Retinal pigment epithelial cell (primary cell): ENCODE data around the gene AIF1L.

ENCODE experiments used
- DNase-seq: peaks from one replicate; pipeline ENCODE4 v3.0.0-alpha.2; 2010; ENCODE audit warnings: low read depth
- H3K4me3 ChIP-seq: 2 replicates; pipeline ENCODE4 v1.5.1; 2011; ENCODE audit warnings: mild to moderate bottlenecking, low read length, control low read depth, moderate library complexity
- TF ChIP-seq, protein P1 (sequence below): conservative IDR thresholded peaks from 2 replicates; pipeline ENCODE4 v1.5.1; 2011; ENCODE audit warnings: low read depth, low read length, control low read depth, inconsistent platforms

The AIF1L gene

DNA sequence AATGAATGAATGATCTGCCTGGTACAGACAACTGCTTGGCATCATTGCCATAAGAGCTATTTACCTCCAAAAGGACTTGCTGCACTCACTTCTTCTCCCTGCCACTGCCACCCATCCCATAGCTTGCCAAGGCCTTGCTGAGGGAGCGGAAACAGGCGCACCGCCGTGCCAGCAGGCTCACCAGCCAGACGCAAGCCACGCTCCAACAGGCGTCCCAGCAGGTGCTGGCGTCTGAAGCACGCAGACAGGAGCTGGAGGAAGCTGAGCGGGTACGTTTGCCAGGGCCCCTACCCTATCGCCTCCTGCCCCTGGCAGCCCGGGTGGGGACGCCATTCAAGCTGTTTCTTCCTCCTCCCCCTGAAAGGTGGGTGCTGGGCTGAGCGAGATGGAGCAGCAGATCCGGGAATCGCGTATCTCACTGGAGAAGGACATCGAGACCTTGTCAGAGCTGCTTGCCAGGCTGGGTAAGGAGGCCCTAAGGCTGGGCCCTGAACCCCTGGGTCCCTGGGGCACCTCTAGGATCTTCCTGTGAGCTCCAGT is 8.9 kb upstream of the AIF1L start:
- DNase-seq, result no peak
- TF ChIP-seq, protein P1, sequence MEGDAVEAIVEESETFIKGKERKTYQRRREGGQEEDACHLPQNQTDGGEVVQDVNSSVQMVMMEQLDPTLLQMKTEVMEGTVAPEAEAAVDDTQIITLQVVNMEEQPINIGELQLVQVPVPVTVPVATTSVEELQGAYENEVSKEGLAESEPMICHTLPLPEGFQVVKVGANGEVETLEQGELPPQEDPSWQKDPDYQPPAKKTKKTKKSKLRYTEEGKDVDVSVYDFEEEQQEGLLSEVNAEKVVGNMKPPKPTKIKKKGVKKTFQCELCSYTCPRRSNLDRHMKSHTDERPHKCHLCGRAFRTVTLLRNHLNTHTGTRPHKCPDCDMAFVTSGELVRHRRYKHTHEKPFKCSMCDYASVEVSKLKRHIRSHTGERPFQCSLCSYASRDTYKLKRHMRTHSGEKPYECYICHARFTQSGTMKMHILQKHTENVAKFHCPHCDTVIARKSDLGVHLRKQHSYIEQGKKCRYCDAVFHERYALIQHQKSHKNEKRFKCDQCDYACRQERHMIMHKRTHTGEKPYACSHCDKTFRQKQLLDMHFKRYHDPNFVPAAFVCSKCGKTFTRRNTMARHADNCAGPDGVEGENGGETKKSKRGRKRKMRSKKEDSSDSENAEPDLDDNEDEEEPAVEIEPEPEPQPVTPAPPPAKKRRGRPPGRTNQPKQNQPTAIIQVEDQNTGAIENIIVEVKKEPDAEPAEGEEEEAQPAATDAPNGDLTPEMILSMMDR, result no peak
- H3K4me3 ChIP-seq, result no peak overlapping the region

DNA sequence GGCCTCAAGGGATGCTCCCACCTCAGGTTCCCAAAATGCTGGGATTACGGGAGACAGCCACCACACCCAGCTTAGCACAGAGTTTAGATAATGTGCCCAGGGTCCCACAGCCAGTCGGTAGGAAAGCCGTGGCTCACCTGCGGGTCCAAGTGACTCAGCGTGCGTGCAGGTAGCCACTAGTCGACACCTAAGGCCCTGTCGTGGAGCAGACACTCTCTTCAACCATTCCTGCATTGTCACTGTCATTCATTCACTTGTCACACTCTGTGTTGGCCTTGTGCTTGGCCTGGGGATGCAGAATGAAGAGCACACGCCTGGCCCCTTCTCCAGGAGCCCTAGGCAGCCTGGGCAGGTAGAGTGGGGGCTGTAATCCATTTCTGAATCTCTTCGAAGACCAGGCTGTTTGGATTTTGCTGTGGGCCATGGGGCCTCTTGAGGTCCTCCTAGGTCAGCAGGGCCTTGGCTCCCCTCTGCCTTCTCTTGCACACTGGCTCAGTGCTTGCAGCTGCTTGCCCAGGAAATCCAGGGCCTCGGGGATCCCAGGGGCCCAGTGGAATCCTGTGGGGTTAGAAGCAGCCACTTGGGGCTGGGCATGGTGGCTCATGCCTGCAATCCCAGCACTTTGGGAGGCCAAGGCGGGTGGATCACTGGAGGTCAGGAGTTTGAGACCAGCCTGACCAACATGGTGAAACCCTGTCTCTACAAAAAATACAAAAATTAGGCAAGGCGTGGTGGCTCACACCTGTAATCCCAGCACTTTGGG is 6.1 kb upstream of the AIF1L start:
- TF ChIP-seq, protein P1, result no peak
- DNase-seq, result no peak
- H3K4me3 ChIP-seq, result no peak overlapping the region

DNA sequence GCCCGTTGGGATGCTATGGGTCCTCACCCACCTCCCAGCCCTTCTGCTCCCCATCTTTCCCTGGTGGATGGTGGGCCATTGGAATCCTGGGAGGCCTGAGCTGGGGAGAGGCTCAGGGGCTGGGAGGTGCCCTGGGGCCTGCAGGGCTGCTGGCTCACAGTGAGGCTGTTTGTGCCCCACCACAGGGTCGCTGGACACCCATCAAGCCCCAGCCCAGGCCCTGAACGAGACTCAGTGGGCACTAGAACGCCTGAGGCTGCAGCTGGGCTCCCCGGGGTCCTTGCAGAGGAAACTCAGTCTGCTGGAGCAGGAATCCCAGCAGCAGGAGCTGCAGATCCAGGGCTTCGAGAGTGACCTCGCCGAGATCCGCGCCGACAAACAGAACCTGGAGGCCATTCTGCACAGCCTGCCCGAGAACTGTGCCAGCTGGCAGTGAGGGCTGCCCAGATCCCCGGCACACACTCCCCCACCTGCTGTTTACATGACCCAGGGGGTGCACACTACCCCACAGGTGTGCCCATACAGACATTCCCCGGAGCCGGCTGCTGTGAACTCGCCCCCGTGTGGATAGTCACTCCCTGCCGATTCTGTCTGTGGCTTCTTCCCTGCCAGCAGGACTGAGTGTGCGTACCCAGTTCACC is 4.9 kb upstream of the AIF1L start:
- no peak for DNase-seq
- H3K4me3 ChIP-seq, result no peak overlapping the region
- TF ChIP-seq, protein P1, result no peak

DNA sequence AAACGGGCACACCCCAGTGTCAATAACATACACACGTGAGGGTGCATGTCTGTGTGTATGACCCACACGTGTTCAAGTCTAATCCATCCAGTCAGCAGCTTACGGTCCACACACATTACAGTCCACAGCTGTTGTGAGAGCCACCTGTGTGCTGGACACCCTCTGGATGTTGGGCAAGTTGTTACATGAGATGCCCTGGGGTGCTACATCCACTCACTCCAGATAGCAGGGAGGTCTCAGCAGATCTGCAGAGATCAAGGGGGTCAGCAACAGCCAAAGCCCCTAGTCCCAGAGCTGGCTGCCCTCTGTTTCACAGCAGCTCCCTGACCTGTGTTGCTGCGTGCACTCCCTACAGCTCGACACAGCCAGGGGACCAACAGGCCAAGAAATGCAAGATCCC is 4.3 kb upstream of the AIF1L start:
- H3K4me3 ChIP-seq, result no peak overlapping the region
- TF ChIP-seq, protein P1, result no peak
- no peak for DNase-seq

DNA sequence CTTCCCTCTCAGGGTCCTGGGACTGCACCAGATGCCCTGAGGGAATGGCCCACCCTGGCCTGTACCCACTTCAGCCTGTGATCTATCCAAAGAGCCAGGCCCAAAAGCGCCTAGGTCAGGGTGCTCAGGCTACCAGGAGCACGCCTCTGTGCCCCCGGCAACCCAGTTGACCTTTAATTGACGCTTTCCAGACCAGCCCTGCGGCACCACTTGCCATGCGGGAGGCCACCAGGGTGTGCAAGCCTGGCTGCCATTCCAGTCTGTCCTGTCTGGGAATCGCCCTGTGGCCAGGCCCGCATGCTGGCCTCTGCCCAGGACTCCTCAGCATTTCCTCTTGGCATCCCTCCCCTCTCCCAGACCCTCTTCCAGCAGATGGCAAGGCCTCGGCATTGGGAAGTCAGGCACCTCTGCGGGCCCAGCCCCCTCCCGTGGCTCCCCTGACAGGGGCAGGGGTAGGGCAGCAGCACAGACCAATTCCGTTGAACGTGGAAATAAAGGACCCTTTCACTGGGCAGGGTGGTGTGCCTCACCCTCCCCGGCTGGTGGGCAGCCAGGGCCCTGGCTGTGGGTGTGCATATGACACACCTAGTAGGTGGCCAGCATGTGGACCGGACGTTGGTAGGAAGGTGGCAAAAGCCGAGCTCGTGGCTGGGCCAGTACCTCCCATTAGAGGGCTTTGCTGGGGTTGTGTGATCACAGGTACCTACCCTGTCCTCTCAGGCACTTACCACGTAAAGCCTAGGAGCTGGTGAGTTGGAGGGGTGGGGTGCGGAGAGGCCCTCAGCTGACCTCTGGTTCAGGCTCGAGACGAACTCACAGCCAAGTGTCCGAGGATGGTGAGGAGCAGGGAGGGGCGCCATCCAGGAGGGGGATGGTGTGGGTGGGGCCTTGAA is 3.5 kb upstream of the AIF1L start:
- TF ChIP-seq, protein P1, result no peak
- no peak for DNase-seq
- H3K4me3 ChIP-seq, result no peak overlapping the region

DNA sequence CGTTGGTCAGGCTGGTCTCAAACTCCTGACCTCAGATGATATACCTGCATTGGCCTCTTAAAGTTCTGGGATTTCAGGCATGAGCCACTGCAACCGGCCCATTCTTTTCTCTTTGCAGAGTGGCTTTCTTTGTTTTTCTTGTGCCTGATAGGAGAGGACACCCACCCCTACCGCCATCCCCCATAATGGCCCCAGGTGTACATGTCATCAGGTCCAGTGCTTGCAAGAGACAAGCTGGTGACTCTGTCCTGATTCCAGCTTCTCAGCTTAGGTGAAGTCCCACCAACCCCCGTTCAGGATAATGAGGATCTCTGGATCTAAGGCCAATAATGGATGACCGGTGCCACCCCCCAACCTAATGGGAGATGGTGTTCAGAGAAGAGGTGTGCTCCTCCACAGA is 2.3 kb upstream of the AIF1L start:
- no peak for DNase-seq
- no peak overlapping the region for H3K4me3 ChIP-seq
- TF ChIP-seq, protein P1, result no peak
